Choroid plexus epithelial cell (primary cell): Measurements from ENCODE around the gene HMCN1.
"Not testable (repeated sequence)": the region's sequence is repeated elsewhere in the genome, so short reads cannot be mapped to it uniquely, and the experiment has no call there.

Source experiments
- DNase-seq: peaks from one replicate; pipeline ENCODE4 v3.0.0-alpha.2; 2010; ENCODE audit warnings: low read depth
- H3K4me3 ChIP-seq: 2 replicates; pipeline ENCODE4 v1.5.1; 2011; ENCODE audit warnings: low read depth, mild to moderate bottlenecking, control low read depth, low read length, moderate library complexity
- CTCF ChIP-seq: conservative IDR thresholded peaks from 2 replicates; pipeline ENCODE4 v1.5.1; 2011; ENCODE audit warnings: low read depth, mild to moderate bottlenecking, control low read depth, inconsistent platforms, low read length, moderate library complexity

HMCN1 gene

DNA sequence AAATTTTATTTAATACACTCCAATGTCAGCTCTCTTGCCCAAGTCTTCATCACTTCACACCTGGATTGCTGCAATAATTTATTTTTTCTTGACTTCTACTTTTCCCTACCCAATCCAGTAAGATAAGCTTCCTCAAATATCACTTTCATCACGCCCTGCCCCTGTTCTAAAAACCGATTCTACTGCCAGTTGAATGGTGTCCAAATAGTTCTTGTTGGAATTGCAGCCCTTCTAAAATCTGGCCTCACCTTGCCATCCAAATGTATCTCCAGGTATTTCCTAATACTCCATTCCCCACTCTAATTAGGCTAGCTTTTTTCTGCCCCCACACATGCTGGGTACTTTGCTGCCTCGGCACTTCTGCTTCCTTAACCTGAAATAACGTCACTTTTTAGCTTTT is 152.5 kb downstream of the HMCN1 start:
- DNase-seq, result no peak
- TF ChIP-seq CTCF, result no peak
- no peak overlapping the region for H3K4me3 ChIP-seq

- H3K4me3 ChIP-seq, DNase-seq: not testable (repeated sequence)
Observed at GRCh38 chr1:185892831-185893403, 158.7 kb downstream of the HMCN1 start.

GRCh38 chr1:185894791-185895190 is 160.6 kb downstream of the HMCN1 start:
- H3K4me3 ChIP-seq, result no peak overlapping the region
- peak; percentile 50 for DNase-seq
- no peak for TF ChIP-seq CTCF

DNA sequence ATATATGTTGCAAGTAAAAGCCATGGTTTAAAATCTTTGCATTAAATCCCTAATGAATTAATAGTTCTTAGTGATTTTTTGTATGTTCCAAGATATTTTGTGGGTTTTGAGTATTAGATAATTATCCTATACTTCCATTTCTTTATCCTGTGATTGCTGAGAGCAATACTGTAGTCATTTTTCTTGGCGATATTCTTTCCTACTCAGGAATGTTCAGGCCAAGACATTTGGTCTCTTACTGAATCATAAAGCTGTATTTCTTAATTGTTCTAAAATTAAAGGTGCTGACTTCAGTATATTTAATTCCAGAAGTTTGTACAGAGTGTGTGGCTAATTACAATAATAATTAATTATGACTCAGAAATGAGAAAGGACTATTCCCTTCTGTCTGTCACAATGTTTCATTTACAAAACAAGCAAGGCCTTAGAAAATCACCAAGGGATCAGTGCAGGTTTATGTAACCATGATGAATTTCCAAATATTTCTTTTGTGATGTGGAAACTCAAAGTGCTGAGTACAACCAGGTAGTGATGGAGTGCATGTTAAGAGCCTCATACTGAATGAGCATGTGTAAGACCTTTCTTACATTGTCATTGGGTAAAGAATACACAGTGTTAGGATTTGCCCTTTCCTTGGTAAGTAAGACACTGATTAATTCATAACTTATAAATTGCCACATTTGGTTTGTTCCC is 161.2 kb downstream of the HMCN1 start:
- DNase-seq, result peak; percentile 26
- H3K4me3 ChIP-seq, result no peak overlapping the region
- no peak for TF ChIP-seq CTCF

DNA sequence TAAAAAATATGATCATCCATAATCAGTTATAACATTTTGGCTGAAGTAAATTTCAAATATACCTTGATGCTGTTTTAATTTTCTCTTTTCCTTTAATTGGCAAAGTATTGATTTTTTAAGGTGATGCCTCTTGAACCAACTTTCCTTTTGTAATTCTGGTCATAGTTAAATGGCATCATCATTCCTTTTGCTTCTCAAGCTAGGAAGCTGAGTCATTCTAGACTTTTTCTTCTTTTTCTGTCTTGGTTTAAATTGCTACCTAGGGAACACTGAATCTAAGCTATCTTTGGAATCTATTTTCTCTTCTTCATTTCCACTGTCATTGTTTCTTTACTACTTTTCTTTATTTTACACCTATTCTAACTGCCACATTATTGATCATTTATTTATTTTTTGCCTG is 162.7 kb downstream of the HMCN1 start:
- no peak overlapping the region for H3K4me3 ChIP-seq
- DNase-seq, result peak; percentile 40
- TF ChIP-seq CTCF, result no peak

- no peak overlapping the region for H3K4me3 ChIP-seq
- no peak for TF ChIP-seq CTCF
- no peak for DNase-seq
Observed at GRCh38 chr1:185906186-185906585, 172.0 kb downstream of the HMCN1 start.

DNA sequence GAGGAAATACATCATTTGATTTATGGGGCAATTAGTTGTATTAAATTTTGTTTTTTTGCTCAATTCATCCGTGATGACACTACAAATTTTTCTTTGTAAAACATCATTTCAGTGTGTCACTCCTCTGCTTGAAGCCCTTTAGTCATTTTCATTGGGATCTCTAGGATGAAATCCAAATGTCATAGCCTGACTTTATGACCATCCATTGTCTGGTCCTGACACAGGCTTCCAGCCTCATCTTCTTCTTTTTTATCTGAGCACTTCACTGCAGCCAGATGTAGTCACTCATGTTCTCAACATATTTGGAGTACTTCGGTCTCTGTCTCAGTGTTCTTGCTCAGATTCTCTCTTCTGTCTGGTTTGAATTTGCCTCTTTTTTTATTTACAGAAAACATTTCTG is 173.1 kb downstream of the HMCN1 start:
- no peak for DNase-seq
- no peak for TF ChIP-seq CTCF
- no peak overlapping the region for H3K4me3 ChIP-seq
